ENCODE data around the gene SH2B3. TPM values are rescaled to one million over a fixed set of nuclear protein-coding genes. Genes with fewer than 3 reads are reported as not detected.
"Not testable (repeated sequence)": the region's sequence is repeated elsewhere in the genome, so short reads cannot be mapped to it uniquely, and the experiment has no call there.

SH2B3 gene
- total and polyA plus RNA-seq, 10 donors, result 11.5 to 105 (median 81.9) TPM

GRCh38 chr12:111458546-111459172, 52.9 kb downstream of the SH2B3 start:
- Histone ChIP-seq H3K4me1 (peaks cover 0 to 36% (median 9%) of the 10 kb centered on the region in 6 donors), H3K36me3 (peaks cover 0 to 83% (median 48%) of the 10 kb centered on the region in 6 donors), H3K27me3 (replicated peaks in 1 of 7) (no peaks in the 10 kb centered on the region), H3K9me3 (no peaks in the 10 kb centered on the region), H3K4me3 (no peak overlapping the region), H3K27ac (no peak overlapping the region)
- 93 to 99% (median 98%) methylated on average over 5 to 6 of the region's 6 CpGs for WGBS, 5 donors
- intact Hi-C loops (cut with DNase I; ENCODE audit: low total_unique reads), result no loop called here
- no peak for DNase-seq
- no peak for TF ChIP-seq POLR2A (IDR thresholded peaks at IDR 0.05)
- no peak for TF ChIP-seq CTCF (IDR thresholded peaks at IDR 0.05 in 8 of 11, conservative IDR thresholded peaks at IDR 0.05 in 3 of 11)
- TF ChIP-seq POLR2AphosphoS5 (IDR thresholded peaks at IDR 0.05), result no peak

GRCh38 chr12:111460111-111460510, 54.4 kb downstream of the SH2B3 start:
- Histone ChIP-seq H3K4me1 (peaks cover 0 to 29% (median 6%) of the 10 kb centered on the region in 6 donors), H3K36me3 (peaks cover 0 to 80% (median 36%) of the 10 kb centered on the region in 6 donors)
- intact Hi-C loops (cut with DNase I; ENCODE audit: low total_unique reads), result not testable (repeated sequence)

GRCh38 chr12:111462210-111462769, 56.6 kb downstream of the SH2B3 start:
- H3K36me3 ChIP-seq, result peaks cover 0 to 80% (median 19%) of the 10 kb centered on the region in 6 donors

More at GRCh38 chr12:111460111-111460510, 54.4 kb downstream of the SH2B3 start:
- H3K27me3 ChIP-seq (replicated peaks in 1 of 7); H3K27ac ChIP-seq; DNase-seq; H3K9me3 ChIP-seq; H3K4me3 ChIP-seq: not testable (repeated sequence)
- 96 to 99% (median 97%) methylated on average over 11 of the region's 11 CpGs for WGBS, 5 donors

GRCh38 chr12:111467092-111467856, 61.6 kb downstream of the SH2B3 start:
- intact Hi-C loops (cut with DNase I; ENCODE audit: low total_unique reads), result no loop called here
- Histone ChIP-seq H3K36me3 (peaks cover 0 to 88% (median 26%) of the 10 kb centered on the region in 6 donors), H3K27me3 (replicated peaks in 1 of 7) (no peaks in the 10 kb centered on the region), H3K4me1 (peaks cover 0 to 15% (median 3%) of the 10 kb centered on the region in 6 donors), H3K27ac (peak overlapping the region in 1 of 8 donors; percentile 9), H3K4me3 (no peak overlapping the region), H3K9me3 (no peaks in the 10 kb centered on the region)
- no peak for DNase-seq
- TF ChIP-seq POLR2A (IDR thresholded peaks at IDR 0.05) (no peak), POLR2AphosphoS5 (IDR thresholded peaks at IDR 0.05) (no peak), CTCF (IDR thresholded peaks at IDR 0.05 in 8 of 11, conservative IDR thresholded peaks at IDR 0.05 in 3 of 11) (no peak)
- WGBS, 5 donors, result 91 to 99% (median 96%) methylated on average over 3 of the region's 3 CpGs

More at GRCh38 chr12:111462210-111462769, 56.6 kb downstream of the SH2B3 start:
- peaks cover 0 to 22% (median 4%) of the 10 kb centered on the region in 6 donors for H3K4me1 ChIP-seq
- H3K27ac ChIP-seq, result peak overlapping the region in 1 of 8 donors; percentile 16
- H3K4me3 ChIP-seq, result no peak overlapping the region
- H3K27me3 ChIP-seq (replicated peaks in 1 of 7), result no peaks in the 10 kb centered on the region
- no peaks in the 10 kb centered on the region for H3K9me3 ChIP-seq
- intact Hi-C loops (cut with DNase I; ENCODE audit: low total_unique reads), result no loop called here
- DNase-seq, result no peak
- TF ChIP-seq POLR2AphosphoS5 (IDR thresholded peaks at IDR 0.05) (no peak), CTCF (IDR thresholded peaks at IDR 0.05 in 8 of 11, conservative IDR thresholded peaks at IDR 0.05 in 3 of 11) (no peak), POLR2A (IDR thresholded peaks at IDR 0.05) (no peak)
